CD14-positive monocyte (primary cell): ENCODE measurements around the gene FNDC3B. TPM values are rescaled to one million over a fixed set of nuclear protein-coding genes. Genes with fewer than 3 reads are reported as not detected.

ENCODE experiments used
- DNase-seq, 3 donors: peaks; one replicate each; pipeline ENCODE4 v3.0.0-alpha.2; 2011 to 2022
- H2AFZ ChIP-seq: 2 replicates; pipeline ENCODE4 v1.6.0; 2012; ENCODE audit warnings: mild to moderate bottlenecking, low read depth, low read length, inconsistent platforms; ENCODE audit not compliant: insufficient read depth, poor library complexity, severe bottlenecking
- H3K27ac ChIP-seq, 2 donors: 1 replicate in 1 of 2; 2 replicates in 1 of 2; pipeline ENCODE4 v1.5.1; 2012 to 2013; ENCODE audit warnings: low read length in 2 of 2, control low read depth in 1 of 2, inconsistent platforms in 1 of 2, low read depth in 1 of 2, mild to moderate bottlenecking in 1 of 2
- H3K27me3 ChIP-seq, 2 donors: one replicate each; pipeline versions ENCODE4 v1.6.0 to v1.6.1; 2011 to 2013; ENCODE audit warnings: low read length in 2 of 2; ENCODE audit not compliant: control insufficient read depth in 2 of 2, insufficient read depth in 2 of 2
- H3K36me3 ChIP-seq, 2 donors: replicated peaks in 1 of 2; 1 replicate in 1 of 2; 2 replicates in 1 of 2; pipeline versions ENCODE4 v1.5.1 to v1.6.1; 2012 to 2013; ENCODE audit warnings: low read length in 2 of 2, control low read depth in 1 of 2, inconsistent platforms in 1 of 2, mild to moderate bottlenecking in 1 of 2; ENCODE audit not compliant: insufficient read depth in 2 of 2, control insufficient read depth in 1 of 2
- H3K4me1 ChIP-seq, 2 donors: 1 replicate in 1 of 2; 2 replicates in 1 of 2; pipeline versions ENCODE4 v1.5.1 to v1.6.1; 2012 to 2013; ENCODE audit warnings: low read length in 2 of 2, control low read depth in 1 of 2, inconsistent platforms in 1 of 2, mild to moderate bottlenecking in 1 of 2, moderate library complexity in 1 of 2; ENCODE audit not compliant: insufficient read depth in 2 of 2, control insufficient read depth in 1 of 2
- H3K4me2 ChIP-seq: replicated peaks from 2 replicates; pipeline ENCODE3; 2012; ENCODE audit warnings: low read length, moderate library complexity, mild to moderate bottlenecking; ENCODE audit not compliant: poor library complexity, severe bottlenecking; ENCODE audit errors: extremely low read depth
- H3K4me3 ChIP-seq, 3 experiments: fragments of 200-600 bp in 1 of 3; sonication (generic) in 1 of 3; replicated peaks in 1 of 3; 1 replicate in 2 of 3; 2 replicates in 1 of 3; pipeline ENCODE4 v1.5.1; 2011 to 2013; ENCODE audit warnings: low read length in 3 of 3, mild to moderate bottlenecking in 3 of 3, control low read depth in 2 of 3, low read depth in 2 of 3, inconsistent platforms in 1 of 3, moderate library complexity in 1 of 3
- H3K79me2 ChIP-seq: 2 replicates; pipeline ENCODE4 v1.6.0; 2012; ENCODE audit warnings: mild to moderate bottlenecking, control low read depth, inconsistent platforms, low read length, moderate library complexity; ENCODE audit not compliant: insufficient read depth
- H3K9ac ChIP-seq: 2 replicates; pipeline ENCODE4 v1.6.0; 2017; ENCODE audit warnings: low read length, mild to moderate bottlenecking; ENCODE audit not compliant: insufficient read depth, poor library complexity, severe bottlenecking
- H3K9me3 ChIP-seq, 2 donors: replicated peaks in 1 of 2; 1 replicate in 1 of 2; 2 replicates in 1 of 2; pipeline versions ENCODE4 v1.5.1 to v1.6.1; 2012 to 2013; ENCODE audit warnings: low read length in 2 of 2, control low read depth in 1 of 2; ENCODE audit not compliant: control insufficient read depth in 1 of 2, insufficient read depth in 1 of 2
- H4K20me1 ChIP-seq: 2 replicates; pipeline ENCODE4 v1.6.0; 2012; ENCODE audit warnings: mild to moderate bottlenecking, low read length, control low read depth, moderate library complexity; ENCODE audit not compliant: insufficient read depth
- H3K27ac Mint-ChIP-seq, 7 donors: one replicate each; pipeline ENCODE4 v1.8.0; 2020; ENCODE audit warnings: mild to moderate bottlenecking in 7 of 7, mixed read lengths in 7 of 7, moderate library complexity in 6 of 7, inconsistent platforms in 2 of 7
- H3K27me3 Mint-ChIP-seq, 3 donors: one replicate each; pipeline ENCODE4 v1.8.0; 2021 to 2022; ENCODE audit warnings: low read depth in 3 of 3, mild to moderate bottlenecking in 3 of 3, mixed read lengths in 3 of 3, moderate library complexity in 3 of 3, inconsistent platforms in 1 of 3
- H3K36me3 Mint-ChIP-seq, 2 donors: one replicate each; pipeline ENCODE4 v1.8.0; 2020; ENCODE audit warnings: mixed read lengths in 2 of 2, inconsistent platforms in 1 of 2, mild to moderate bottlenecking in 1 of 2
- H3K4me1 Mint-ChIP-seq: one replicate; pipeline ENCODE4 v1.8.0; 2020; ENCODE audit warnings: mild to moderate bottlenecking, mixed read lengths
- H3K4me3 Mint-ChIP-seq, 2 donors: one replicate each; pipeline ENCODE4 v1.8.0; 2020; ENCODE audit warnings: mild to moderate bottlenecking in 2 of 2, mixed read lengths in 2 of 2, moderate library complexity in 1 of 2
- H3K9me3 Mint-ChIP-seq, 7 donors: one replicate each; pipeline ENCODE4 v1.8.0; 2020 to 2022; ENCODE audit warnings: mixed read lengths in 7 of 7, mild to moderate bottlenecking in 6 of 7, moderate library complexity in 6 of 7, inconsistent platforms in 2 of 7
- WGBS: methylation state at CpG from one replicate; pipeline ENCODE4 v1.1.5; 2013; ENCODE audit warnings: missing lambda C conversion rate; ENCODE audit not compliant: insufficient coverage; 5-methylcytosine and 5-hydroxymethylcytosine counted together
- intact Hi-C, 2 donors: fragments of 100-400 bp; cut with micrococcal nuclease; formaldehyde crosslinking; loops; one replicate each; pipeline versions ENCODE4 v1.15.0 to v1.15.1; 2023
- polyA plus RNA-seq, 3 donors: library from polyadenylated mRNA; depleted of rRNA in 1 of 3; unstranded in 2 of 3; stranded (reverse) in 1 of 3; fragments of 300-500 nt in 2 of 3; fragments of >200 nt in 1 of 3; fragmentation: Illumina TruSeq in 2 of 3; gene quantifications; 1 replicate in 2 of 3; 2 replicates in 1 of 3; pipeline ENCODE4 v1.2.3, GENCODE V29; 2012 to 2021
- TF ChIP-seq, protein P1 (sequence below): fragments of 200-600 bp; IDR thresholded peaks from one replicate; pipeline ENCODE4 v1.8.0; 2022; ENCODE audit warnings: antibody characterized with exemption, mild to moderate bottlenecking

The FNDC3B gene
- polyA plus RNA-seq, 3 donors: 19.6 to 36.1 (median 25.7) TPM

DNA sequence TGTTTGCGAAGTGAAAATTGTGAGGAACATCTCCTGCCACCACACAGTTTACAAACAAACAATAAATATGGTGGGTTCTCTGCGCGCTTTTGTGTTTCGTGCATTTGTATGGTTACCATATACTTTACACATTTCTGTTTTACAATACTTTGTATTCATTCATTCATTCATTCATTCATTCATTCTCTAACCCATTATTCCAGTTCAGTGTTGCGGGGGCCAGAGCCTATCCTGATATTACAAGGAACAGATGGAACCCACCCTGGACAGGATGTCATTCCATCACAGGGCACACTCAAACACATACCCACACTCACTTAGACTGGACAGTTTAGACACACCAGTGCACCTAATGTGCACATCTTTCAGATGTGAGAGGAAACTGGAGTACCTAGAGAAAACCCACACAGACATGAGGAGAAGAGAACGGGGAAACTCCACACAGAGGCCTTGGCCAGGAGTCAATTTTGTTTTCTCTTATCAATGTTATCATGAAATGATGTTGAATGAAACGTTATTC lies 160.5 kb downstream of the FNDC3B start:
- Histone ChIP-seq H4K20me1 (peaks cover 85% of the 10 kb centered on the region), H3K27ac (peak overlapping the region in 1 of 2 donors; percentile 9), H3K27me3 (no peaks in the 10 kb centered on the region), H3K79me2 (peaks cover 98% of the 10 kb centered on the region), H3K4me2 (no peak overlapping the region), H3K9ac (no peak overlapping the region), H3K4me1 (peaks cover 17 to 26% of the 10 kb centered on the region in 2 donors), H3K36me3 (no peaks in the 10 kb centered on the region), H3K9me3 (no peaks in the 10 kb centered on the region), H3K4me3 (no peak overlapping the region), H2AFZ (no peak overlapping the region)
- no peak for DNase-seq
- Mint-ChIP-seq H3K4me3 (no peak overlapping the region), H3K9me3 (peaks cover 0 to 3% (median 0%) of the 10 kb centered on the region in 7 donors), H3K36me3 (peaks cover 9 to 19% of the 10 kb centered on the region in 2 donors), H3K27ac (peak overlapping the region in 3 of 7 donors; percentile 4 to 57 (median 18)), H3K4me1 (peaks cover 37% of the 10 kb centered on the region), H3K27me3 (no peaks in the 10 kb centered on the region)
- intact Hi-C loops: no loop called here
- WGBS: 100% methylated on average over 4 of the region's 7 CpGs
- TF ChIP-seq, protein P1, sequence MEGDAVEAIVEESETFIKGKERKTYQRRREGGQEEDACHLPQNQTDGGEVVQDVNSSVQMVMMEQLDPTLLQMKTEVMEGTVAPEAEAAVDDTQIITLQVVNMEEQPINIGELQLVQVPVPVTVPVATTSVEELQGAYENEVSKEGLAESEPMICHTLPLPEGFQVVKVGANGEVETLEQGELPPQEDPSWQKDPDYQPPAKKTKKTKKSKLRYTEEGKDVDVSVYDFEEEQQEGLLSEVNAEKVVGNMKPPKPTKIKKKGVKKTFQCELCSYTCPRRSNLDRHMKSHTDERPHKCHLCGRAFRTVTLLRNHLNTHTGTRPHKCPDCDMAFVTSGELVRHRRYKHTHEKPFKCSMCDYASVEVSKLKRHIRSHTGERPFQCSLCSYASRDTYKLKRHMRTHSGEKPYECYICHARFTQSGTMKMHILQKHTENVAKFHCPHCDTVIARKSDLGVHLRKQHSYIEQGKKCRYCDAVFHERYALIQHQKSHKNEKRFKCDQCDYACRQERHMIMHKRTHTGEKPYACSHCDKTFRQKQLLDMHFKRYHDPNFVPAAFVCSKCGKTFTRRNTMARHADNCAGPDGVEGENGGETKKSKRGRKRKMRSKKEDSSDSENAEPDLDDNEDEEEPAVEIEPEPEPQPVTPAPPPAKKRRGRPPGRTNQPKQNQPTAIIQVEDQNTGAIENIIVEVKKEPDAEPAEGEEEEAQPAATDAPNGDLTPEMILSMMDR: no peak

DNA sequence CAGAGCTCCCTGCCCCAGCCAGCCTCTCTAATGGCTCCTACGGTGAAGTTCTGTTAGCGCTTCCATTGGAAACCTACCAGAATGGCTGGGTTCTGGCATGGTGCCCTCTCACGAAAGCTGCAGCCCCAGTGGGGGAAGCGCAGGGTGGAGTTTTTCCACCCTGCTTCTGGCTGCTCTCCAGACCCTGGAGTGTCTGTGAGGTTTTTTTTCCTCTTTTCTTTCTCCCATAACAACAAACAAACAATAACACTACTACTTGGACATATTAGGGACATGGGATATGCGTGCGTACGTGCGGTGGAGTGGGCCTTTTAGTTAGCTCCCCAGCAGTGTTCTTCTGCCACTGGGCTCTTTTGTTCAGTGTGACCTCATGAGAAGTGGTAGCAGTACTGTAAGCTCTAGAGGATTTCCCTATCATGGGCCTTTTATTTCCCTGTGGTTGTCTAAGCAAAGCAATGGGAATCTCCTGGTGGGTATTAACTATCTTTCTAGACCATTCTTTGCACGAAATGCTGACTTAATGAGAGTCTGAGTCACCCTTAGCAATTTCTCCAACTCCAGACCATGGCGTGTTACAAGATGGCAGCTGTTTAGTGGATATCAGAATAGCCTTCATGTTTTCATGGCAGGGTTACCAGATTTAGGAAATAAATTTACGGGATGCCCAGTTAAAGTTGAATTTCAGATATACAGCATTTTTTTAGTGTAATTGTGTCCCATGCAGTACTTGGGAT lies 161.9 kb downstream of the FNDC3B start:
- Histone ChIP-seq H4K20me1 (peaks cover 77% of the 10 kb centered on the region), H3K27me3 (no peaks in the 10 kb centered on the region), H3K79me2 (peaks cover 98% of the 10 kb centered on the region), H3K4me2 (peak overlapping the region; percentile 15), H3K36me3 (peaks cover 0 to 2% of the 10 kb centered on the region in 2 donors), H3K27ac (peak overlapping the region; percentile 0 to 73), H2AFZ (peak overlapping the region; percentile 1), H3K9ac (no peak overlapping the region), H3K9me3 (no peaks in the 10 kb centered on the region), H3K4me1 (peaks cover 17 to 26% of the 10 kb centered on the region in 2 donors), H3K4me3 (no peak overlapping the region)
- intact Hi-C loops: no loop called here
- DNase-seq: peak in 2 of 3 donors; percentile 58 to 77
- 100% methylated on average over 1 of the region's 11 CpGs for WGBS
- Mint-ChIP-seq H3K9me3 (peaks cover 0 to 4% (median 0%) of the 10 kb centered on the region in 7 donors), H3K27me3 (no peaks in the 10 kb centered on the region), H3K4me1 (peaks cover 38% of the 10 kb centered on the region), H3K36me3 (peaks cover 13 to 25% of the 10 kb centered on the region in 2 donors), H3K27ac (peak overlapping the region; percentile 61 to 89 (median 78)), H3K4me3 (peak overlapping the region in 1 of 2 donors; percentile 20)
- TF ChIP-seq, protein P1: no peak
